Stimulated activated CD8-positive, alpha-beta memory T cell treated with anti-CD3 and anti-CD28 coated beads, Interleukin-7, amount 100 ng/mL, for 48 hours (primary cell): ENCODE results near the gene SBDS.
A peak's percentile ranks its signal among the peaks of the same experiment; 100 is the strongest.
"Not testable (repeated sequence)": the region's sequence is repeated elsewhere in the genome, so short reads cannot be mapped to it uniquely, and the experiment has no call there.

ENCODE experiments used
- DNase-seq, 2 donors: peaks; one replicate each; pipeline ENCODE4 v3.0.0-alpha.2; 2020; ENCODE audit warnings: low read depth in 1 of 2; ENCODE audit errors: extremely low read depth in 1 of 2

Gene SBDS

GRCh38 chr7:66996444-66997191 lies 1.2 kb upstream of the SBDS start, which contains the start of gene TYW1:
Gene TYW1 (plus strand): TSS chr7:66996833. CDS start chr7:66996979, 146 bp downstream.
- peak; percentile 94 to 98 for DNase-seq

DNA sequence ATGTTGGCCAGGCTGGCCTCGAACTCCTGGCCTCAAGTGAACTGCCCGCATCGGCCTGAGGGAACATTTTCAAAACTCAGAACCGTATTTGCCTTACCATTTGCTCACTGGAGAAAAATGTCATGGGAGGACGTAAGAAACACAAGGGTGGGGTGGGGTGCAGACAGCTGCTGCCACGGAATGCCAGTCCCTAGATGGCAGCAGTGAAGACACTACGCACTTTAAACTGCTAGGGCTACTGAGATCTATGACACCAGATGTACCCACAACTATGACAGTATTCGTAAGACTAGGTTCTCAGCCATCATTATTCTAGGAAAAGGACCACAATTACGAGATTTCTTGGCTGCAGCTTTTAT lies 716 bp downstream of the SBDS start:
- peak in 1 of 2 donors; percentile 5 for DNase-seq

DNA sequence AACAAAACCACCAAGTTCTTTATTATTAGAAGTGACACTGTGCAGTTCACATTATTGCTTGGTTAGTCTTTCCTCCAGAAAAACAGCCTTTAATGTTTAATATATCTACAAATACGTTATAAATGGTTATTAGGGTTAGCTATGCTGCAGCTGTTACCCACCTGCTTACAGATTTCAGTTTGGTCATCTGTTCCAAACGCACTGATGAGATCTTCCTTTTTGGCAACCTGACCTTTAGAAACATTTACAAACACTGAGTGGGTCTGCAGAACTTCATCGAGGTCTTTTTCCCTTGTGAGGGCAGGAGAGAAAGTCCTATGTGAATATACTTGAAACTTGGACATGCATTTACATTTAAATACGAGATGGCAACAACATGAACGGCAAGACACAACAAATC lies 1.3 kb downstream of the SBDS start:
- not testable (repeated sequence) for DNase-seq

DNA sequence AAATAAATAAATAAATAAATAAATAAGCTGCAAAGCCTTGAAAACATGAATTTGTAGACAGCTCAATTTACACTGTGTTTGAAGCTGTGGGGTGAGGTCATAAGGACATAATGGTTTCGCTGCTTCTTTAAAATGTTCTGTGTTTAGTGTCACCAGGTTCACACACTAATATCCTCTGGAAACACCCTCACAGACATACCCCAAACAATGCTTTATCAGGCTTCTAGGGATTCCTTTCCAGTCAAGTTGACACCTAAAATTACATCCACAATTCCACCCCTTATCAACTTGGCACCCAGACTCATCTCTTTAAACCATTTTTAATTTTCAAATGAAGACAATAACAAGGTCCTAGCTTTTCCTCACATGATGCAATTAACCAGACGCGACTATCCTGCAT lies 5.8 kb downstream of the SBDS start:
- DNase-seq, result not testable (repeated sequence)

GRCh38 chr7:66980336-66980735 lies 15.1 kb downstream of the SBDS start:
- DNase-seq, result not testable (repeated sequence)

- not testable (repeated sequence) for DNase-seq
These were observed 16.4 kb downstream of the SBDS start for GRCh38 chr7:66979013-66979412.

DNA sequence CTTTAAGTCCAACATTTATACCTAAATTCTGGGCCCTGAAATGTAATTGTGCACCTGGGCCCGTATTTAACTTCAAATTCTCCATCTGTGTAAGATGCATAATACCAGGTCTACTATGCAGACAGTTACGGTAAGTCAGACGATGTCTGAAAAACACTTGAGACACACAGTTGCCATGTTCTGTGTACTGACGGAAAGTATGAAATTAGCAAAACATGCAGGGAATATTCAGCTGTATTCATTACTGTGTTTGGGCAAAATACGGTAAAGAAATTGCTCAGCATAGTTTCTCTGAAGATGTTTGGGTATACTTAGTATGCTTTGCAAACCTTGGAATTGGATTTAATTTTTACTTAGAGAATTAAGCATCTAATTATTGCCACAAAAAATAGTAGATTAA lies 17.1 kb downstream of the SBDS start:
- DNase-seq, result not testable (repeated sequence)

DNA sequence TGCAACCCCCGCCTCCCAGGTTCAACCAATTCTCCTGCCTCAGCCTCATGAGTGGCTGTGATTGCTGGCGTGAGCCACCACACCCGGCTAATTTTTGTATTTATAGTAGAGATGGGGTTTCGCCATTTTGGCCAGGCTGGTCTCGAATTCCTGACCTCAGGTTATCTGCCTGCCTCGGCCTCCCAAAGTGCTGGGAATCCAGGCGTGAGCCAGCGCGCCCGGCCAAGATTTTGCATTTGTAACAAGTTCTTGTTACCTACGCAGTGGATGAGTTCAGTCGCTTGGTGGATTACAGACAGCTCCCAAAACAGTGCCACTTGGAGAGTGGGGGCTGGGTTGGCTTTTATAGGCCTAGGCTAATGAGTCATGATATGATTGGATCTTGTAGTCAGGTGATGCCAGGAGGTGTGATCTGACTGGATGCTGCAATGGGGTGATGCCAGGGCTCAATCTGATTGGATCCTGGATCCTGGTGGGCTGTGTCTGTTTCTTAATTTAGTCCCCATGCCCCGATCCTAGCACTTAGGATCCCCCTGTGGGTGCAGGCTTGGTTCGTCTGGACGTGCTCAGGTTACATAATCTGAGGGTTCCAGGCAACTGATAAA lies 20.3 kb downstream of the SBDS start:
- no peak for DNase-seq

GRCh38 chr7:66970310-66970709 lies 25.1 kb downstream of the SBDS start:
- no peak for DNase-seq

GRCh38 chr7:66969001-66969400 lies 26.4 kb downstream of the SBDS start:
- not testable (repeated sequence) for DNase-seq

GRCh38 chr7:66967029-66967428 lies 28.4 kb downstream of the SBDS start:
- no peak for DNase-seq

DNA sequence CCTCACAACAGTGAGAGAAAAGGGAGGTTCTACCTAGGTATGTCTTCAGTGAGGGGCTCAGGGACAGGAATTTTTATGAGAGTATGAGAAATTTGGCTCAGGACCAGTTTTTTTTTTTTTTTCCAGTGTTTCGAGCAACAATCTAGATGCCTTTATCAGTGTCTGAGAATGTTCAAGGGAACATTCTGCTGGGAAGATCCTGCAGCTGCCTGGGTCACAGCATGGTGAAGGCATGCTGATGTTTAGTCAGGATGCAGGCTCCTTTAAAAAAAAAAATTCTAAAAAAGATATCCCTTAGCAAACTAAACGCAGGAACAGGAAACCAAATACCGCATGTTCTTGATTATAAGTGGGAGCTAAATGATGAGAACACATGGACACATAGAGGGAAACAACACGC lies 31.0 kb downstream of the SBDS start:
- DNase-seq, result no peak

DNA sequence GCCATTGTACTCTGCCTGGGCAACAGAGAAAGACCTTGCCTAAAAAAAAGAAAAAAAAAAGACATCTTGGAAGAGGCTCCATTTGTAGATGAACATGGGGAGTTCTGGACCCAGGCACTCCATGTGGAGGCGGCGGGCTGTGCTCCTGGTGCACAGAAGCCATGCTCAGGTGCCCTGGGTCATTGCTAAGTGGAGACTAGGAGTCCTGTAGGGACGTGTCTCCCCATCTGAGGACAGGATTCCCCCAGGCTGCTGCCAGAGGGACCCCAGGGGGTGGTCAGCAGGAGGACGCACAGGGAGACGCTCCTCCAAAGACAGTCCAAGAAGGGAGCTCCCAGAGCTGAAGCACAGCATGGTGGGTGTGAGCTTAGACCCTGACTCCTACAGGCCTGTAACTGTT lies 34.3 kb downstream of the SBDS start:
- no peak for DNase-seq

- DNase-seq, result no peak
These were observed 35.2 kb downstream of the SBDS start for GRCh38 chr7:66960192-66960591.

- no peak for DNase-seq
These were observed 36.6 kb downstream of the SBDS start for GRCh38 chr7:66958538-66959350.

- DNase-seq, result no peak
These were observed 37.6 kb downstream of the SBDS start for GRCh38 chr7:66957595-66958290.

DNA sequence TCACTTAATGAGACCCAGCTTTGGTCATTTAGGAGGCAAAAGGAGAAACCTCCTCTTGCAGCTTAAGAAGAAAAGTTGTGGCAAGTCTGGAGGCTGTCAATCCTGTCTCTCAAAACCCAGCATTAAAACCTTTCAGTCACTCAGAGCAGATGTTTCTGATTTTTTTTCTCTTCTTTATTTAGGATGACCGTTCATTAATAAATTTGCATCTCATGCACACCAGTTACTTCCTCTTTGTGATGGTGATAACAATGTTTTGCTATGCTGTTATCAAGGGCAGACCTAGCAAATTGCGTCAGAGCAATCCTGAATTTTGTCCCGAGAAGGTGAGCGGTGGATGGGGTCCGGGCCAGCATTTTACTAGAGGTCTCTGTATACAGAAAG lies 42.4 kb downstream of the SBDS start:
- DNase-seq, result no peak

GRCh38 chr7:66952343-66953043 lies 42.9 kb downstream of the SBDS start:
- DNase-seq, result no peak

DNA sequence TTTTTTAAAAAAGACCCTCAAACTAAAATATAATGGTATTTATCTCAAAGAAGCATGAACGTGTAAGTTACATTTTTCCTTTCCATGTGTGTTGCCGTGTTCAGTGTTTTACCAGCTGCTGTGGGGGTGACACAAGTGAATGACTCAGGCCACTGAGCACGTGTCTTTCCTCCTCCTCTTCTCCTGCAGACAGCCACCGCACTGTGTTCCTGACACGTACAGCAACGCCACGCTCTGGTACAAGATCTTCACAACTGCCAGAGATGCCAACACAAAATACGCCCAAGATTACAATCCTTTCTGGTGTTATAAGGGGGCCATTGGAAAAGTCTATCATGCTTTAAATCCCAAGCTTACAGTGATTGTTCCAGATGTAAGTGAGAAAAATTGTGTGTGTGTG lies 44.6 kb downstream of the SBDS start:
- DNase-seq, result no peak

DNA sequence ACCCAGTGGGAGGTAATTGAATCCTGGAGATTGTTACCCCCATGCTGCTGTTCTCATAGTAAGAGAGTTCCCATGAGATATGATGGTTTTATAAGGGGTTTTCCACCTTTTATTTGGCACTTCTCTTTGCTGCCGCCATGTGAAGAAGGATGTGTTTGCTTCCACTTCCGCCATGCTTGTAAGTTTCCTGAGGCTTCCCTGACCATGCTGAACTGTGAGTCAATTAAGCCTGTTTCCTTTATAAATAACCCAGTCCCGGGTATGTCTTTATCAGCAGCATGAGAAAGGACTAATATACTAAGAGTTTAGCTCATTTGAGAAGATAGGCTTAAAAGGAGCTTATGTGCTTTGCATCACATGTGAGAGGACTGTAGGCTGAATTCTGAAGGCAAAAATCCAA lies 45.1 kb downstream of the SBDS start:
- DNase-seq, result no peak
